HL-60/S4 treated with phorbol 12-myristate 13-acetate at 8.2 ng/mL for 4 days and 3 days (cell line): Measurements from ENCODE around the gene MRC1.

Experiments
- in situ Hi-C: fragments of 300-500 bp; cut with MboI; formaldehyde crosslinking; loops from 2 replicates; pipeline ENCODE4 v1.15.0; 2022; ENCODE audit warnings: low sequenced_read_pairs

The MRC1 gene

DNA sequence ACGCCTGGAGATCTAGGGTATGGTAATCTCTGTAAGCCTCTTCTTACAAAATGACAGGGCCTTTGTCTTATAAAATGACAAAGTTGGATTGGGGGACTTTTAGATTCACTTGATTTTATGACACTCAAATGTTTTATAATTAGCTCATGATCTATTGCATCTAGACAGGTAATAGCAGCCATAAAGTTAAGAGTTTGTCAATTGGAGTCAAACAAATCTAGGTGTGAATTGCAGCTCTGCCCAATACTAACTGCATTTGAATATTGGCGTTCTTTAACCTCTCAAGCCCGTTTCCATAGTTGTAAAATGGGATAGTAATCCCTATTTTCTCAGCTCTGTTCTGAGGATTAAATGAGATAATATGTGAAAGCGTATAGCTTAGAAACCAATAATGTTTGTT is 14.1 kb upstream of the MRC1 start:
- in situ Hi-C loops: no loop called here

DNA sequence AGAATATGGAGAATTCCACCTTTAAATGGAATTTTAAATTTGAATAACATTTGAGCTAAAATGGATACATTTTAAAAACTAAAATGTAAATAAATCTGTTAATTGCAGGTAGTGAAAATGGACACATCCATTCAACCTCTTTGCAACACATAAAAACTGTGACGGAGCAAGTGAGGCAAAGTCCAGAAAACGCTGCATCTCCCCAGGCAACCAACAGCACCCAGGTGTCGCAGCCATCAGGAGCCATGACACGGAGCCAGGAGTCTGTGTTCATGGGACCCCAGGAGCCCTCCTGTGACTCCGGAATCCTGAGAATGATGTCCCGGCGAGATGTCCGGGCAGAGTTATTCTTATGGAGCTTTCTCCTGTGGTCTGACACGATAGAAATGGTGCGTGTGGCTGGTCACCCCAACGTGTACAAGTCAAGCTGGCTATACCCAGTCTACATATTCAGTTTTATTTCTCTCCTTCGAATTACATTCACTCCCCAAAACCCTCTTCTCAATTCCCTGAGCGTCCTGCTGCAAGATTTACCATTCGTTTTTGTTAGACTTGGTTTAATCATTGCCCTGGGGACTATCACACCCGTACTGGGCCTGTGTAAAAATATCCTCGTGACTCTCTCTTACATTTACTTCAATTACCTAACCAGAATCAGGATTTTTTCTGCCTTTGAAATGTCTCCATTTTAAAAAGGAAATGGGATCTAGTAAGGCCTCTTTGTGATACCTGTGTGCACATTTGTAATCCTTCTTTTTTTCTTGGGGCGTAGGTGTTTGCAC is 13.1 kb upstream of the MRC1 start:
- in situ Hi-C loops: no loop called here

DNA sequence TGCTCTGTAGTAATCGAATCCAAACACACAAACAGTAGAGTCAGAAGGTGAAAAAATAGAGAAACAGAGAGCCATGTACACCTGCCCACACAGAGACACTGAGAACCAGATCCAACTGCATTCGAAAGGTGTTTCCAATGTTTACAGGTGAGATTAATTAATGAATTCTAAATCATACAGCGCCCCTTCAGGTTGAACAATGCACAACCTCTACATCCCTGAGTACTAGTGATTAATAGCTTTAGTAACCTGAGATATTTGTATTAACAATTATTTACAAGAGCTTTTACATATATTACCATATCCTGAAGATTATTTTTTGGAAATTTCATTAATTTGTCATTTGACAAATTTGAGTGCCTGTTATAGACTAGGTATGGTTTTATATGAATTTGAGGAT is 7.6 kb upstream of the MRC1 start:
- in situ Hi-C loops: no loop called here

DNA sequence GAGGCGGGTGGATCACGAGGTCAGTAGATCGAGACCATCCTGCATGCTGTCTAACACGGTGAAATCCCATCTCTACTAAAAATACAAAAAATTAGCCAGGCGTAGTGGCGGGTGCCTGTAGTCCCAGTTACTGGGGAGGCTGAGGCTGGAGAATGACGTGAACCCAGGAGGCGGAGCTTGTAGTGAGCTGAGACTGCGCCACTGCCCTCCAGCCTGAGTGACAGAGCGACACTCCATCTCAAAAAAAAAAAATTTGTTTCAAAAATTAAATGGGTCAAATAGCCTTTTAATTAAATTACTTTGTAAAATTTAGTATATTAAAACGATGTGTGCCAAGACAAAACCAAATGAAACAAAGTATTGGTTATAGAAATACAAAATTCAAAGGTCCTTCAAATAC is 6.8 kb upstream of the MRC1 start:
- in situ Hi-C loops: no loop called here

DNA sequence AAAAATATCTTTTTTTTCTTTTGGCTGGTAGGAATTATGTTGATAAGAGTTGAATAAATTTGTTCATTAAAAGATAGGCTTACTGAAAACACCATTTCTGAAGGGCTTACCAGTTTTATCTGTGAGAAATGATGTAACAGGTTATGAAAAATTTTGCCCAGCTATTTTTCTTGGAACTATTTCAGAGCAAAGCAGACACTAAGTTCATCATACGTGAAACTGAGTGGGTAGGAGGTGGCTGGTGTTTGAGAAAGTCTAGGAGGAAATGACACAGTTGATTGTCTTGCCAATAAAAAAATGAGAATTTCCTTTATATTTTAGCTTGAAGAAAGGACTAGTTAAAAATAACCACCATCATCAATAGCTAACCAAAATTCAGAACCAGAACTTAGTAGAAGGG is 6.2 kb upstream of the MRC1 start:
- in situ Hi-C loops: no loop called here

DNA sequence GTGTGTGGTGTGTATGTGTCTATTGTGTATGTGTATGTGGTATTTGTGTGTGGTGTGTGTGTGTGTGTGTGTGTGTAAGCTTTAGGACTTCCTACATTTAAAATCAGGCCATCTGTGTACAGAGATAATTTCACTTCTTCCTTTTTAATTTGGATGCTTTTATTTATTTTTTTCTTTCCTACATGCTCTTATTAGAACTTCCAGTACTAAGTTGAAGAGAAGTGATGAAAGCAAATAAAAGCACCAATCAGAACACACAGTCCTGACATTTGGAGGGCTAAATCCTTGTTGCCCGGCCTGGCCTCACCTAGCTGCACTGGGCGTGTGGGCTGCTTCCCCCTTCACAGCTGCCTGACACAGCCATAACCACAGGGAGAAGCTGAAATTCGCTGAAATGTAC is 3.8 kb upstream of the MRC1 start:
- in situ Hi-C loops: no loop called here

DNA sequence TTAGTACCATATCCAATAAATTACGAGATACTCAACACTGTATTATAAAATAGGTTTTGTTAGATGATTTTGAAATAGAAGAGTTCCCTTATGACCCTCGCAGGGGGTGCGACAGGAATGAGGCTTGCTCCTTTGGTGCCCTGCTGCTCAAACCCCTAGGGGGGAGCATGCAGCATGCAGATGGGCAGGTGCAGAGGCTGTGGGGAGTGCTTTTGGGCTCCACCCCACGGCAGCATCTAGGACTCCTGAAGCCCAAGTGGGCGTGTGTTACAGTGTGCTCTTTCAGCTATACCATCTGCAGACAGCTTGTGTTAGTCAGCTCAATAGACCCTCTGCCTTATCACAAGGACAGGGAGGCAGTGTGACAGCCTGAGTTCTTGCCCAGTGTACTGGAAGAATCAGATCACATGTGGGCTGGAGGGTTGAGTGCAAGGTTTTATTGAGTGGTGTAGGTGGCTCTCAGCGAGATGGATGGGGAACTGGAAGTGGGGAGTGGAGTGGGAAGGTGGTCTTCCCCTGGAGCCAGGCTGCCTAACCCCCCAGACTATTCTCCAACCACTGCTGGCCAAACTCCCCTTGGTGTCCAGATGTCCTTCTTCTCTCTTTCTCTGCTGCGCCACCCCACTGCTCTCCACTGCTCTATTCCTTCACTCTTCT is 3.1 kb upstream of the MRC1 start:
- in situ Hi-C loops: no loop called here

DNA sequence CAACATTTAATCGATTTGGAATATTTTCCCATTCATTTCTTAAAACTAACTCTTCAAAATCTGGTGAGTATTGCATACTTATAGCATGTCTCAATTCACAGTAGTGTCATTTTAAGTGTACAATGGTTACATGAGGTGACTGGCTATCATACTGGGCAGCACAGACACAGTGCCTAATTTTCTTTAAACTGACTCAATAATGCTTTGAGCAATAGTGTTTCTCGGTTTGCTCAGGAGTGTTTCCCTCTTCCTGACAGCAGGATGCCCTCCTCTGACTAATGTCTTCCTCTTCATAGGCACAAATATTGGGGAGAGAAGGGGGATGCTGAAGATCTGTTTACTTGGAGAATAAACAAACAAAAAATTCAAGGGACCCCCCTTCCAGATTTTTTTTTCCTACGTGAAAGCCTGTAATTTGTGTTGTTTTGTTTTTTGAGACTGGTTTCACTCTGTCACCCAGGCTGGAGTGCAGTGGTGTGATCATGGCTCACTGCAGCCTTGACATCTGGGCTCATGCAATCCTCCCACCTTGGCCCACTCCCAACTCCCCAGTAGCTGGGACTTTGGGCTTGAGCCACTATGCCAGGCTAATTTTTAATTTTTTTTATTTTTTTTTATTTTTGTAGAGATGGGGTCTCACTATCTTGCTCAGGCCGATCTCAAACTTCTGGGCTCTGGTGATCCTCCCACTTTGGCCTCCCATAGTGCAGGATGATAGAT is 2.2 kb downstream of the MRC1 start:
- in situ Hi-C loops: no loop called here

DNA sequence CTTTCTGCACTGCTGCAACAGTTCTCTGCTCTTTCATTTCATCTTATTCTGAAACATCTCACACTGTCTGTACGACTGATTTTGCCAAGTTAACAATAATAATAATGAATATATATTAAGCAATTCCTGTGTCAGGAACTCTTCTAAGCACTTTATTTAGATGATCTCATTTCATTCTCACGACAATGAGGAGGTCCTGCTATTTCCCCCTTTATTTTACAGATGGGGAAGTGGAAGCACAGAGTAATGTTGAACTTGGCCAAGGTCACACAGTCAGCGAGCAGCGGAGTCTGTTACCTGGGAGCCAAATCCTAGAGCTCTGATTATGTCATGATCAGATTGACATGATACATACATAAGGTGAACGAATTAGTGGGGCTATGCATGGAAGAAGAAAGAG is 5.8 kb downstream of the MRC1 start:
- in situ Hi-C loops: no loop called here

DNA sequence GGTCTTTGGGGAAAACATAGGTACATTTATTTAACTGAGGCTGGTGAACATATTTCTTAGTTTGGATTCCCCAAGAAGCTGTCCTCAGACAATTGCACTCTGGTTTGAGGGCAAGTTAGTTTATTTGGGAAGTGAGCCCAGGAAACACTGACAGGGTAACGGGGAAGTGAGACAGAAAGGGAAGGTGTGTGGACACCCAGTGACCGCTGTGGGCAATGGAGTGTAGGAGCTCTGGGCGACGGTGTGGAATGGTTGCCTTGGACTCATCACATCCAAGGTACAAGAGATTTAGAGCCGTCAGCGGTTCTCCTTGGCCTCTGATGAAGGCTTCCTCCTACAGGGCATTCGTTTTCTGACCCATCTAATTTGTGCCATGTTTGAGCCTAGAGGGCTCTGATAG is 7.1 kb downstream of the MRC1 start:
- in situ Hi-C loops: no loop called here

DNA sequence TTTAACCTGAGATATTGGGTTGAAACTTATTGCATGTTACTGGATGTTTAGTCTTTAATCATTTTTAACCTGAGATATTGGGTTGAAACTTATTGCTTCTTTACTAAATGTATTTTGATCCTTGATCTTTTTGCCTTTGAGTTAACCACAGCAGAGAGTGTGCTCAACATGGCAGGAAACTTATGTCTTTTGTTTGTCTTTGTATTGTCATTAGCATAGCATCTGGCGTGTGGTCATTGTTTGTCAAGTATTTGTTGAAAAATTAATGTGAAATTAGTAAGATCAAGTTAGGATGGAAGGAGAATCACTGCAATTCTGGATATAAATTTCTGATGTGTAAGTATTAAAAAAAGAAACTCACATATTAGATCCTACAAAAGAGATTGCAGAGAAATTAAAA is 8.2 kb downstream of the MRC1 start:
- in situ Hi-C loops: no loop called here

DNA sequence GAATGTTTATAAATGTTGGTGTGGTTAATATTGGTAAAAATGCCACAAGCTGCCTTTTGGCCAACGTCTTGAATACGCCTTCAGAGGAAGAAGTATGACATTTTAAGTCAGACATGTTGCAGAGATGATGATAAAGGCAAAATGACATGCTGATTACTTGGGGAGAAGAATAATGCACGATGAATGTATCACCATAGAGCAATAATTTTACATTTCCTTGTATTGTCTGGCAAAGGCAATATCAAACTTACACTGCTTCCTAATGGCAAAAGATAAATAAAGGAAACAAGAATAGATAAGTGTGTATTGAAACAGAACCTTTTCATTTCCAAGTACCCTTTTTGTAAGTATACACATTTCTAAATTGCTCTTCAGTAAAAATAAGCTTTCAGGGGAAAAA is 8.6 kb downstream of the MRC1 start:
- in situ Hi-C loops: no loop called here

DNA sequence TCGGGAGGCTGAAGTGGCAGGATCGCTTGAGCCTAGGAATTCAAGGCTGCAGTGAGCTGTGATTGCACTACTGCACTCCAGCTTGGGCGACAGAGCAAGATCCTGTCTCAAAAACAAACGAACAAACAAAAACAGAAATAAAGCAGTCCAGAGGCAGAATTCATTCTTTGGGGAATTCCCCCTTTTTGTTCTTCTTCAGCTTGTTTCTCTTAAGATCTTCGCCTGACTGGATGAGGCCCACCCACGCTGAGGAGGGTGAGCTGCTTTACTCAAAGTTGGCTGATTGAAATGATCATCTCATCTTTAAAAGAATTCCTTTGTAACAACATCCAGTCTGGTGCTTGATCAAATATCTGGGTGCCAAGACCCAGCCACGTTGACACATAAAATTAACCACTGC is 10.7 kb downstream of the MRC1 start:
- in situ Hi-C loops: no loop called here

DNA sequence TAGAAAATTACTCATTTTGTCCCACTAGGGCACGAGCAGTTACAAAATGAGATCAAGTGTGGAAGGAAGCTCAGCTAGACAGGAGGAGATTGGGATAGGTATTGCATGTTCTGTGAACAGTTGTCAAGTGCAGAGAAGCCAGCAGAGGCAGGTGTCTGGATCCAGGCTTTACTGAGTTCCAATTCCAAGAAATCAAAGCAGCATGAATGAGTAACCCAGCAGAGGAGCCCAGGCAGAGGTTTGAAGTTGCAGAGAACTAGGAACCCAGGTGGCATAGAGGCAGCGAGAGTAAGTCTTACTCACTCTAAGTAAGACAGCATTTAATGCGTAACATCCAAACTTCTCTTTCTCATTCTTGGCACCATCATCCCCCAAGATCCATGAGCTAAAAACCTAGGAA is 11.8 kb downstream of the MRC1 start:
- in situ Hi-C loops: no loop called here

DNA sequence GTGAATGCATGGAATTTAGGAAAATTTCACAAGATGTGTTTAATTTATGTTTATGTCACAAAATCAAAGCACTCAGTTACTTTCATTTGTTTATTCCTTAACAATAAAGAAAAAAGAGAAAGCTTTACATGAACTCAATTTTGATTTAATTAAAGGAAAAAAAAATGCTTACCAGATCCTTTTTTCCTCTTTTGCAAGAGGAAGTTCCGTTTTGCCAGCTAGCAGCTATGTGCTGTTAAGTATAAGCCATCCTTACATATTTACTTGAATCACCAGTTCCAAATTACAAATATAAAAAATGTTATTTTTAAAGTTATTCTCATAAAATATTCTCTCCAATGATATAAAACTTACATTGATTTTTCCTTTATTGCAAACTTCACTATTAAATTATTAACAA is 12.7 kb downstream of the MRC1 start:
- in situ Hi-C loops: no loop called here

DNA sequence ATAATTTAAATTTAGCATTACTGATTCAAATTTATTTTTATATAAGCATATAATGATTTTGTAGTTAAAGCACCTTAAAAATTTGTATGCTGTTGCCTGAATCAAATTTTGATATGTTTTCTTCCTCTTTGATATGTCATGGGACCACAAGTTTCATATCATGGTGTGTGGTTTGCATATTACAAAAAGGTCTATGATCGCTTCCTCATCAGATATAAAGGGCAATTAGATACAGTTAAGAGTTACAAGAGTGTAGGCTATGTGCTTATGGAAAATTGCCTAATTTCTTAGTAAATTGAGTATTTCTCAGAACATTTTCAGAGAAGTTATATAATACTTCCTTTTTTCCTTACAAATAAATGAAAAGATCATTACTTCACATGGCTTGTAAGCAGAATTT is 22.2 kb downstream of the MRC1 start:
- in situ Hi-C loops: no loop called here

DNA sequence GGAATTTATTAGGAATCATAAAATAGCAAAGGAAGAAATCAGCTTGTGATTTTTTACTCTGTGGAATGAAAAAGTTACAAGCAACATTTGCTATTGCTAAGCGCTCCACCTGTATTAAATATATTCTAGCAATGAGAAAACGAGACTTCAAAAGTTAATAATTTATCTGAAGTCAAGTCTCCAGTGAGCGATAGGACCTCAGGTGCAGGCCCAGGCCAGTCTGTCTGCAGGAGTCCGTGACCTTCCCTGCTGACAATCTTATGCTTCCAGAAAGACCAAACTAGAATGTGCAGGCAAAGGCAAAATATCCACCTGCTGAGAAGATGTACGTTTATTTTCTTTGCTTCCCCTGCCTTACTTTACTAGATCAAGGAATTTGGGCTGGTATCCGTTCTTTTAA is 22.7 kb downstream of the MRC1 start:
- in situ Hi-C loops: no loop called here

DNA sequence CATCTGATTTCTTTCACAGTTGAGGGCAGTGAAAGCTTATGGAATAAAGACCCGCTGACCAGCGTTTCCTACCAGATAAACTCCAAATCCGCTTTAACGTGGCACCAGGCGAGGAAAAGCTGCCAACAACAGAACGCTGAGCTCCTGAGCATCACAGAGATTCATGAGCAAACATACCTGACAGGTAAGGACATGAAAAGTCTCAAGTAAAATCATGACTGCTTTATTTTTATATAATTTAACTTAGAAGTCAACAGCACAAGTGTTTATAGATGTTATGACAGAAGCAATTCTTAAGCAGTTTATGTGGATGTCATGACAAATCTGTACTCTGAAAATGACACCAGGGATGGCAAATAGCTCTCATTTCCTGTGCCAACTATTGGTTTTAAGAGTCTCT is 24.5 kb downstream of the MRC1 start:
- in situ Hi-C loops: no loop called here

DNA sequence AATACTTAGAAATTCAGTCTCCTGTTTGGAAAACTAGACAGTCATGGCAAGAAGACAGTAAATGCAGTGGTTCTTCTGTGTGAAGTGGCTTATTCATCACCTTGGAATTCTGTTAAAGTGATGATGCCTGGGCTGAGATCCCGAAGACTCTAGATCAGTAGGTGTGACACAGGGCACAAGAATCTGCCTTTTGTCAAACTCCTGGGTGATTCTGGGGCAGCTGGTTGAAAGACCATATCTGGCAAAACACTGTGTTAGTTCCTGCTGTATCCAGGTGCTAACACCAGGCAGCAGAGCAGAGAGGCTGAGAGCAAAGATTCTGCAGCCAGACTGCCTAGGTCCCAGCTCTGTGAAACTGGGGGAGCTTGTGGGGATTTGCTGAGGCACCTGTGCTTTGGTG is 26.5 kb downstream of the MRC1 start:
- in situ Hi-C loops: no loop called here

DNA sequence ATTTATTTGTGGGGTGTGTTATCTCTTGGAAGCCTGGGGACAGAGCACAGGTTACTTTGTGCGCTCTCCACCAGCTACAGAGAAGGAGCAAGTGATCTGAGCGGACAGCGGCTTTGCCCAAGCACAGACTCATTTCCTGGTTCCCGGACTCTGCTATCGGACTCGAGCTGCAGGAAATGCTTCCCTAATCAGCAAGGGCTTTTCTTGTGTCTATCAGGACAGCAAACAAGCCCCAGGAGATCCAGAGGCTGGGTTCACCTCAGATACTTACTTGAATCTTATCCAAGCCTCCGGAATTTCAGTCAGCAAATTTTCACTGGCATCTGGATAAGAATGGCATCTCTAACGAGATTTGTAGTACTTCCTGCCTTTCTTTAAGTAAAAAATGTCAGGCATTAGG is 27.8 kb downstream of the MRC1 start:
- in situ Hi-C loops: no loop called here

DNA sequence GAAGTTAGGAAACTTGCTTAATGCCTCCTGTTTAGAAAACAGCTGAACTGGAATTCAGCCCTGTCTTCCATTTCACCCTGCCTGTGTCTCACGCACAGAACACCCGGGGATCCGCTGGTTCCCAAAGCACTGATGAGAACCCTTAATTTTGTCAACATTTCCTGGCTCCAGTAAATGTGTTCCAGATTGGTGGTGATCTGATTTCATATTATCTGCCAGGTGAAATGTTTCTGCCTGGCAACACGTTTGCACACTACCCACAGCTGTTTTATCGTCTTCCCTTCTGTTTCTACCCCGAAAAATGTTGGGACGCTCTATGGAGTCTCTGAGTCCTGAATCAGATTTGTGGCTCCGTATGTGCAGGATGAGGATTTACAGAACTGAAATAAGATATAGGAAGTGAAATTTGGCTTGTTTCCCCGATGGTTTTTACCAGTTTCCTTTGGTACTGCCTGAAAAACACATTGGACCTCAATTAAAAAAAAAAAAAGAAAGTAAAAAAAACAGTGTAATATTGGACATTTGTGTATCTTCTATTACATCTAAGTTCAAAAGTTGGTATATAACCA is 29.0 kb downstream of the MRC1 start:
- in situ Hi-C loops: no loop called here

DNA sequence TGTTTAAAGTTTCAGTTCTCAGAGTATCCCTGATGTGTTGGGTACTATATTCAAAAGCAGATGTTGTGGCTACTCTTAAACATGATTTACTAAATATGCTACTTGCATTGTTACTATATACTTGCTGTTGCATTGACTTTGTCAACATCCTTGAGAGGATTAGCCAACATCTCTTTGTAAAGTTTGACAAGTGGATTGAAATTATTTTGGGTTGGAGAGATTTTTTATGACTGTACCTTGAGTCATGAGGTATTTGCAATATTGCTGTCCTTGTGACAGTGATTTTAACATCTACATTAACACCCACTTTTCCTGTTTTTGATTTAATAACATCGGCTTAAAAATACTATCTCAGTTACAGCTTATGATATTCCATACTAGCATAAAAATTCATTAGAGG is 31.9 kb downstream of the MRC1 start:
- in situ Hi-C loops: no loop called here
